ENCODE measurements around the gene GNB1L. TPM values are rescaled to one million over a fixed set of nuclear protein-coding genes. Genes with fewer than 3 reads are reported as not detected.

GNB1L gene
- total RNA-seq, 1 experiment from 2014 or later: 7.6 TPM

- no peak for DNase-seq (ENCODE audit: low read depth)
These were observed 21.8 kb upstream of the GNB1L start for GRCh38 chr22:19876314-19876940.

GRCh38 chr22:19875531-19876313, 21.0 kb upstream of the GNB1L start:
- no peak for DNase-seq (ENCODE audit: low read depth)

- DNase-seq (ENCODE audit: low read depth): no peak
These were observed 20.4 kb upstream of the GNB1L start for GRCh38 chr22:19875061-19875530.

- no peak for DNase-seq (ENCODE audit: low read depth)
These were observed 19.8 kb upstream of the GNB1L start for GRCh38 chr22:19874307-19875060.

- no peak for DNase-seq (ENCODE audit: low read depth)
These were observed 19.3 kb upstream of the GNB1L start for GRCh38 chr22:19873960-19874306.

- DNase-seq (ENCODE audit: low read depth): no peak
These were observed 18.7 kb upstream of the GNB1L start for GRCh38 chr22:19873138-19873959.

- no peak for DNase-seq (ENCODE audit: low read depth)
These were observed 18.1 kb upstream of the GNB1L start for GRCh38 chr22:19872779-19873137.

GRCh38 chr22:19871845-19872778, 17.4 kb upstream of the GNB1L start:
- DNase-seq (ENCODE audit: low read depth): no peak

GRCh38 chr22:19871023-19871844, 16.6 kb upstream of the GNB1L start:
- DNase-seq (ENCODE audit: low read depth): no peak

- DNase-seq (ENCODE audit: low read depth): no peak
These were observed 15.7 kb upstream of the GNB1L start for GRCh38 chr22:19870153-19871022.

- no peak for DNase-seq (ENCODE audit: low read depth)
These were observed 15.0 kb upstream of the GNB1L start for GRCh38 chr22:19869497-19870152.

GRCh38 chr22:19868773-19869471, 14.2 kb upstream of the GNB1L start:
- no peak for DNase-seq (ENCODE audit: low read depth)

GRCh38 chr22:19868333-19868732, 13.7 kb upstream of the GNB1L start:
- DNase-seq (ENCODE audit: low read depth): no peak

GRCh38 chr22:19867617-19868016, 12.9 kb upstream of the GNB1L start:
- no peak for DNase-seq (ENCODE audit: low read depth)

- DNase-seq (ENCODE audit: low read depth): no peak
These were observed 12.0 kb upstream of the GNB1L start for GRCh38 chr22:19866665-19867009.

- no peak for DNase-seq (ENCODE audit: low read depth)
These were observed 10.6 kb upstream of the GNB1L start for GRCh38 chr22:19865141-19865829.

GRCh38 chr22:19864538-19865106, 9.9 kb upstream of the GNB1L start:
- DNase-seq (ENCODE audit: low read depth): no peak

Measured in M059J (cell line).